HG03066 (cell line): ENCODE results near the gene GOLT1A.

Experiments
- ATAC-seq: cut with Tn5 transposase; IDR thresholded peaks from one replicate; pipeline ENCODE4 v1.9.1; 2021; ENCODE audit warnings: low read depth; ENCODE audit not compliant: unreplicated experiment

GOLT1A gene

GRCh38 chr1:204221271-204221670 lies 7.5 kb upstream of the GOLT1A start:
- no peak for ATAC-seq

- no peak for ATAC-seq
Observed at GRCh38 chr1:204219971-204220616, 6.3 kb upstream of the GOLT1A start.

GRCh38 chr1:204218552-204218951 lies 4.8 kb upstream of the GOLT1A start:
- ATAC-seq = no peak

GRCh38 chr1:204217648-204218000 lies 3.8 kb upstream of the GOLT1A start:
- no peak for ATAC-seq

- ATAC-seq = no peak
Observed at GRCh38 chr1:204216880-204217647, 3.3 kb upstream of the GOLT1A start.

GRCh38 chr1:204216236-204216635 lies 2.4 kb upstream of the GOLT1A start:
- no peak for ATAC-seq

- ATAC-seq = no peak
Observed at GRCh38 chr1:204212715-204213114, 1.1 kb downstream of the GOLT1A start.

GRCh38 chr1:204211046-204211445 lies 2.7 kb downstream of the GOLT1A start:
- no peak for ATAC-seq

GRCh38 chr1:204207136-204207616 lies 6.6 kb downstream of the GOLT1A start:
- ATAC-seq = no peak

- ATAC-seq = no peak
Observed at GRCh38 chr1:204206121-204206520, 7.7 kb downstream of the GOLT1A start.

- ATAC-seq = no peak
Observed at GRCh38 chr1:204205486-204205885, 8.3 kb downstream of the GOLT1A start.

- ATAC-seq = no peak
Observed at GRCh38 chr1:204204944-204205343, 8.8 kb downstream of the GOLT1A start.

- no peak for ATAC-seq
Observed at GRCh38 chr1:204203206-204203767, 10.5 kb downstream of the GOLT1A start.

- no peak for ATAC-seq
Observed at GRCh38 chr1:204202481-204202880, 11.3 kb downstream of the GOLT1A start.

GRCh38 chr1:204201348-204202040 lies 12.3 kb downstream of the GOLT1A start:
- ATAC-seq = no peak

- no peak for ATAC-seq
Observed at GRCh38 chr1:204199579-204199978, 14.2 kb downstream of the GOLT1A start.

GRCh38 chr1:204198348-204199340 lies 15.1 kb downstream of the GOLT1A start:
- no peak for ATAC-seq

GRCh38 chr1:204197068-204197467 lies 16.7 kb downstream of the GOLT1A start:
- no peak for ATAC-seq

GRCh38 chr1:204196068-204196795 lies 17.6 kb downstream of the GOLT1A start, which contains the start of gene KISS1:
TSS of gene KISS1 (minus strand) at chr1:204196491. CDS start at chr1:204192876, 3,615 bp downstream.
- no peak for ATAC-seq
